HG03196 (cell line): Measurements from ENCODE around the gene PGAP6.
"Not testable (repeated sequence)": the region's sequence is repeated elsewhere in the genome, so short reads cannot be mapped to it uniquely, and the experiment has no call there.

Source experiments
- ATAC-seq: cut with Tn5 transposase; IDR thresholded peaks from one replicate; pipeline ENCODE4 v1.9.1; 2021; ENCODE audit not compliant: unreplicated experiment

Gene PGAP6

DNA sequence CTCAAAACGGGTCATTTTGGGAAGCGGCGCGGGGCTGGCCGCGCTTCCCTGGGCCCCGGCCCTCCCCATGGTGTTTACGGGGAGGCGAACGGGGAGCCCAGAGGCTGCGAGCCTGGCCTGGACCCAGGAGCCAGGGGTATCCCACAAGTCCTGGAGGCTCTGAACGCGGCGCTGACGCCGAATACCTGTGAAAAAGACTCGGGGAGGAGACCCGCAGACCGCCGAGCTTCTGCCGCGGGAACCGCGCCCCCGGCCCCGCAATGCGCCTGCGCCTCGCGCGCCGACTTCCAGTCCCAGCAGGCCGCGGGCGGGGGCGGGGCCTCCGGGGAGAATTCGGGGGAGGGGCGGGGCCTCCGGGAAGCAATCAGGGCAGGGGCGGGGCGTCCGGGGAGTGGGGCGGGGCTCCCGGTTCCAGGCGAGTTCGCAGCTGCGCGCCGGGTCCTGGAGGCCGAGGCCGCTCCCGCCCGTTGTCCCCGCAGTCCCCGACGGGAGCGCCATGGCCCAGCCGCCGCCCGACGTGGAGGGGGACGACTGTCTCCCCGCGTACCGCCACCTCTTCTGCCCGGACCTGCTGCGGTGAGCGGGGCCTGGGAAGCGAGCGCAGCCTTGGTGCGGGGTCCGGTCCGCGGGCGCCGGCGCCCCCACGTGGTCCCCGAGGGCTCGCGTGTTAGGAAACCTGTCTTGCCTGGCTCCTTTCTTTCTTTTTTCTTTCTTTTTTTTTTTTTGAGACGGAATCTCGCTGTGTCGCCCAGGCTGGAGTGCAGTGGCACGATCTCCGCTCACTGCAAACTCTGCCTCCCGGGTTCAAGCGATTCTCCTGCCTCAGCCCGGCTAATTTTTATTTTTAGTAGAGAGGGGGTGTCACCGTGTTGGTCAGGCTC is 19.9 kb upstream of the PGAP6 start, which contains the start of gene DECR2:
Gene DECR2, plus strand, starts transcription at position 418 of the 881 bp plus-strand sequence. Its CDS starts 79 bp downstream, at position 497.
- peak; percentile 53 for ATAC-seq

- ATAC-seq, result no peak
Measured at GRCh38 chr16:400061-400591, 18.3 kb upstream of the PGAP6 start.

DNA sequence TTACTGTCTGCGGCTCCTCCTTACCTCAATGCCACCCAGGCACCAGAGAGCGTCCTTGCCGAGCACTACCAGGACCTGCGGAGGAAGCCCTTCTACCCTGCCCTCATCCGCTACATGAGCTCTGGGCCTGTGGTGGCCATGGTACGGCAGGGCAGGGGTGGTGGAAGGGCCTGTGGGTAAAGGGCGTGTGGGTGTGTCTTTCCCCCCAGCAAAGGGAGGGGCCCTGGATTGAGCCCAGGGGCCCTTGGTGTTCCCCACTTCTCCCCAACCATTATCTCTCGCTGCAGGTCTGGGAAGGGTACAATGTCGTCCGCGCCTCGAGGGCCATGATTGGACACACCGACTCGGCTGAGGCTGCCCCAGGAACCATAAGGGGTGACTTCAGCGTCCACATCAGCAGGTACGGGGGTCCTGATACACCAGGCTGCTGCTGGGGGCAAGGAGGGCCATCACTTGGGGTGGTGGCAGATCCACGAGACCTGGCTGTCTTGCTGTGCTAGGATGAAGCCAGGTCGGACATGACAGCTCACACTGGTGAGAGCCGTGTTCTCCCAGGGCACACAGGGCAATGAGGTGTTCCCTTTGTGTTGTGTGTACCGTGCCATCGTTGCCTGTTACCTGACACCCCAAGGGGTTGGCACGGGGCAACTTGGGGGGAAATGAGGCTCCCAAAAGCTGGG is 17.7 kb upstream of the PGAP6 start:
- ATAC-seq, result no peak

DNA sequence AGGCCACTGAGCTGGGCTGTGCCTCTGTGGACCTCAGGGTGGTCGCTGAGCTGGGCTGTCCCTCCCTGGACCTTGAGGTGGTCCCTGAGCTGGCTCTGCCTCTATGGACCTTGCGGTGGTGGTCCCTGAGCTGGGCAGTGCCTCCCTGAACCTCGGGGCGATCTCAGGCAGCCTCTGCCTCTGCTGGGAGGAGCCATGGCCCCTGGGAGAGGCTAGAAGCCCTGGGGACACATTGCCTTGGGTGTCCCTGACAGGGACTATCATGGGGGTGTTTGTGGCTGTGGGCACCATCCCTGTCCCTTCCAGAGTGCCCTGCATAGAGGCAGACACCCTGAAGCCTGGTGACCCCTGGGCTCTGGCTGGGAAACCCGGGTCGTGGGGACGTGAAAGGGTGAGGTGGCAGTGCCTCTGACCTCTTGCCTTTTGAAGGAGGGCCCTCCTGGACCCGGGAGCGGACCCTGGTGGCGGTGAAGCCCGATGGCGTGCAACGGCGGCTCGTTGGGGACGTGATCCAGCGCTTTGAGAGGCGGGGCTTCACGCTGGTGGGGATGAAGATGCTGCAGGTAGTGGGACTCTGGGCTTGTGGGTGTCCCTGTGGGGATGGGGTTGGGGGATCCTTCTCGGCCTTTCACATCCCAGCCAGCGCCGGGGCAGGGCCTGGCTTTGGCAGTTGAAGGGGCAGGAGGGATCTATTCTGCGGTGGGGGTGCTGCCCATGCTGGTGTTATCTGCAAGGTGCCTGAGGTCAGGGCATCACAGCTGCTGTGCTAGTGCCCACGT is 17.0 kb upstream of the PGAP6 start:
- no peak for ATAC-seq

DNA sequence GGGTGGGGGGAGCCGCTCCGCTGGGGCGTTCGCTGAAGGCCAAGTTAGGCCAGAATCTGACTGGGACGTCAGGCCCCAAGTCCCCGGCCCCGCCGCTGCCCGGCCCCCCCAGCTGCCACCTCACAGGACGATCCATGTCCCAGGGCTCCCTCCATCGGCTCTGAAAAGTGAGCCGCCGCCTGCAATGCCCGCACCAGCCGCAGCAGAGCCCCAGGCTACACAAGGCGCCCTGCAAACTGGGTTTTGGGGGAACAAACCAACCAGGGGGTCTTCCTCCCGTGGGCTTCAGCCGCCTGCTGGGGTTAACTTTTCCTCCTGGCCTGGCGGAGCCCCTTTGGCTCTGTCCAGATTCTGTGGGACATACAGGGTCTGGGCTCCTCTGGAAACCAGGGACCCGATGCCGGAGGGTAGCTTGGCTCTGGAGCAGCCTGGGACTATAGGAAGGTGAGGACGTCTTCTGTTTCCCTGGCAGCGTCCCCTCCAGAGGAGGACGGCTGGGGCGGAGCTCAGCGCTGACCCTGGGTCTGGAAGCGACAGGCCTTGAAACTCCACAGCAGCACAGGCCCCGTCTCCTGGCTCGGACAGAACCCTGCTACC is 16.1 kb upstream of the PGAP6 start:
- ATAC-seq, result no peak

DNA sequence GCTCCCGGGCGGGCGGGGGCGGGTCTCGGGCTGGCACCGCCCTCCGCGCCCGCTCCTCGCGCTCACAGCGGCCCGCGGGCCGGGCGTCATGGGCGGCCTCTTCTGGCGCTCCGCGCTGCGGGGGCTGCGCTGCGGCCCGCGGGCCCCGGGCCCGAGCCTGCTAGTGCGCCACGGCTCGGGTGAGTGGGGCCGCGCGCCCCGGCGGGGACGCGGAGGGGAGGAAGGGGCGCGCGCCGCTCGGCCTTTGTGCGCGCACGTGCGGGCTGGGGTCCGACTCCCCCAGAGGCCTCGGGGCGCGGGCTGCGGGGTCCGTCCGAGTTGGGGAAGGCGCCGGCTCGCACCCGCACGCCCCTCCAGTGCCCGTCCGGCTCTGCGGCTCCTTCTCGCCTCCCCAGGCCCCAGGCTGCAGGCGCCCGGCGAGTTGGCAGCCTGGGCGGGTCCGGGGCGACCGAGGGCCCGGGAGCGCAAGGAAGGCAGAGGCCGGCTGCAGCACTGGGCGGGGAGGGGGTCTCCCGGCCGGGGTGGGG is 15.4 kb upstream of the PGAP6 start, which contains the start of gene NME4:
Gene NME4, plus strand, starts transcription at position 65 of the 527 bp plus-strand sequence. Its CDS starts 24 bp downstream, at position 89.
- no peak for ATAC-seq

DNA sequence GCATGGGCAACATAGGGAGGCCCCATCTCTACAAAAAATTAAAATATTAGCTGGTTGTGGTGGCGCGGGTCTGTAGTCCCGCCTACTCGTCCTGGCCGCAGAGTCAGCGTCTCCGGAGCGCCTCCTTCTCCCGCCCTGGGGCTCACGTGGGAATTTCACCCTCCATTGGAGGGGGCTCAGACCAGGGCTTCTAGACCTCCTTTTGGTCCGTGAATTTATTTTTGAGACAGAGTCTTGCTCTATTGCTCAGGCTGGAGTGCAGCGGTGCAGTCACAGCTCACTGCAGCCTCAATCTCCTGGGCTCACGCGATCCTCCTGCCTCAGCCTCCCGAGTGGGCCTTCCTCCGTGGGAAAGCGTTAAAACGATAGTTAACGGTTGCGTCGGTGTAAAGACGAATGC is 14.8 kb upstream of the PGAP6 start:
- no peak for ATAC-seq

DNA sequence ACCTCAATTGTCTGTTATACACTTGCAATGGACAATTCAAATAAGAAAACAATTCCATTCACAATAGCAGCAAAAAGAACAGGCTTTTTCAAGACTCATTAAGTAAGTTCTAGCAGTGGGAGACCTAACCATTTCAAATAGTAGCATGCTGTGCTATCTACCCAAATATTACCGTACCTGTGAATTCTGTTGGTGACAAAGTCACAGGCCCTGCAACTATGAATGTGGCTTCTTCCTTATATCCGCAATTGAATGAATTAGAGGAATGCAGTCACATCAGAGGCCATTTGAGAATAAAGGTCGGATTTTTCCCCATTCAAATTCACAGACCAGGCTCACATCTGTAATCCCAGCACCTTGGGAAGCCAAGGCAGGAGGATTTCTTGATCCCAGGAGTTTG is 14.4 kb upstream of the PGAP6 start:
- ATAC-seq, result no peak

GRCh38 chr16:392450-393030 is 10.8 kb upstream of the PGAP6 start:
- ATAC-seq, result no peak

GRCh38 chr16:391885-392335 is 10.1 kb upstream of the PGAP6 start:
- no peak for ATAC-seq

GRCh38 chr16:389352-389751 is 7.6 kb upstream of the PGAP6 start:
- no peak for ATAC-seq

DNA sequence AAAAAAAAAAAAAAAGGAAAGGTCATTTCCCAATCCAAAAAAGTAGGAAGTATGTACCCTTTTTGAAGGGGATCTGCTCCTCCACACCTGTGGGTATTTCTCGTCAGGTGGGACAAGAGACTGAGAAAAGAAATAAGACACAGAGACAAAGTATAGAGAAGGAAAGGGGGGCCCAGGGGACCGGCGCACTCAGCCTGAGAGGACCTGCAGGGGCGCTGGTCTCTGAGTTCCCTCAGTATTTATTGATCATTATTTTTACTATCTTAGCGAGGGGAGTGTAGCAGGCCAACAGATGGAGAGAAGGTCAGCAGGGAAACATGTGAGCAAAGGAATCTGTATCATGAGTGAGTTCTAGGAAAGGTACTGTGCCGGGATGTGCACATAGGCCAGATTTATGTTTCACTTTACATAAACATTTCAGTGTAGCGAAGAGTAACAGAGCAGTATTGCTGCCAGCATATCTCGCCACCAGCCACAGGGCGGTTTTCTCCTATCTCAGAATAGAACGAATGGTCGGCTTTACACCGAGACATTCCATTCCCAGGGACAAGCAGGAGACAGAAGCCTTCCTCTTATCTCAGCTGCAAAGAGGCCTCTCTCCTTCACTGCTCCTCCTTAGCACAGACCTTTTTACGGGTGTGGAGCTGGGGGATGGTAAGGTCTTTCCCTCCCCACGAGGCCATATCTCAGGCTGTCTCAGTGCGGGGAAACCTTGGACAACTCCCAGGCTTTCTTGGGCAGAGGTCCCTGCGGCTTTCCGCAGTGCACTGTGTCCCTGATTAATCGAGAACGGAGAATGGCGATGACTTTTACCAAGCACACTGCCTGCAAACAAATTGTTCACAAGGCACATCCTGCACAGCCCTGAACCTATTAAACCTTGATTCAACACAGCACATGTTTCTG is 6.2 kb upstream of the PGAP6 start:
- ATAC-seq, result not testable (repeated sequence)

- ATAC-seq, result no peak
Measured at GRCh38 chr16:386641-387156, 4.9 kb upstream of the PGAP6 start.

DNA sequence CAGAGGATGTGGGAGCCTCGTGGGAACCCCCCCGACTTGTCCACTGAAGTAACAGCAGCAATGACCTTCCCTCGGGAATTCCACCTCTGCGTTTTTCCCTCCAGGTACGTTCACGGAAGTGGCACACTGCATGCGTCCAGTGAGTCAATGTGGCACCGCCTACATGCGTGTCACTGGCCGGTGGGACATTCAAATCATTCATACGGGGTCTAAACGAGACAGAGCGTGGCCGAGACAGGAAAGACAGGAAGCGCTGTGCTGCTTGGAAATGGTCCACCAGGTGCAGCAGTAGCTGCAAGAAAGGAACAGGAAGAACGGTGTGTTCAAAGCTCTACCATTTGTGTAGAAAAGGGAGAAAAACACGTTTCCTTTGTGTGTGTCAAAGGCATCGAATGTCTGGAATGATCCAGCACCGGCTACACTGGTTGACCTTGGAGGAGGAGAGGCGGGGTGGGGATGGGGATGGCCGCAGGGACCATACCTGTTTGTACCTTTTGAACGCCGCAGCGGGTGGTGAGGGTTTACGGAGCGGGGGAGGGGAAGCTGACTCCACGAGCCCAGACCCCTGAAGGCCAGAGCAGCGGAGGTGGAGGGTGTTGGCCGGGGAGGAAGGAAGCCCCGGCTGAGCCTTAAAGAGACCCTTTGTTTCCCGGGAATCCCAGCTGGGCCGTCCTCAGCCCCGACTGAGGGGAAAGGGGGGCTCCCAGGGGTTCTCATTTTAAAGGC is 1.7 kb upstream of the PGAP6 start:
- ATAC-seq, result no peak

DNA sequence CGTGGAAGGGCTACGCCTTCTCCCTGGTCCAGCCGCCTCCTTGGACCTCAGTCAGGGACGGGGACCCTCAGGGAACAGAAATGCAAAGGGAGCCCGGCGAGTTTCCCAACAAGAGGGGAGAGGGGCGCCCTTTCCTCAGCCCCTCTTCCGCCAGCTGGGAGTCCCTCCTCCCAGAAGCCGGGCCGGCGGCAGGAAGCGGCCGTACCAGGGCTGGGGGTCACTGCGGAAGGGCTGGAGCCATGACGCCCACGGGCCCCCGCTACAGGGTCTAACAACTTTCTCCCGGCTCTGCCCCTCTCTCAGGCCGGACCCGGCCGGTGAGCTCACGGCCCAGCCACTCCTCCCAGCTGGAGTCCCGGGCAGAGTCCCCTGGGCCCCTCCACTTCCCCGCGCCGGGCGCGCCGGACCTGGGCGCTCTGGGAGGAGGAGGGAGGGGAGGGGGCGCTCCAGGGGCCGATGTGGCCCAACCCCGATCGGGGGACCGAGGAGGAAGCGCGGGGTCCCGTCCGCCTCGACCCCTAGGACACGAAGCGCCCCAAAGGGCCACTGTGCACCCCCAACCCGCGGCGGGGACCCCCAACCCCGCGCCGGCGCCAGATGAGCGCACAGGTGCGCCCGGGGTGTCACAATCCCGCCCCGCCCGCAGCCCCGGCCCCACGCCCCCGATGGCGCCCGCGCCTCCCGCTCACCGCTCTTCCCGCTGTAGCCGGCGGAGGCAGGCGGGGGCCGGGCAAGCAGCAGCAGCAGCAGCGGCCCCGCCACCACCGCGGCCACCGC is 578 bp downstream of the PGAP6 start:
- ATAC-seq, result no peak

DNA sequence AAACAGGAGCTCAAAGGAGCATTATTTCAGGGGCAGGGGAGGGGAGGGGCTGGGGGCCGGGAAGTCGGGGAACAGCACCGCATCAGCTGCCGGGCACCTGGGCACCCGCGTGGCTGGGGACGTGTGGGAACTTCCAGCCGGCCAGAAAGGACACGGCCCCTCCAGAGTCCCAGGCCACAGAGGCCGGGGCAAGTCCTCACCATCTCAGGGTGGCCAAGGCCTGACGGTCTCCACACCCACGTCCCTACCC is 1.1 kb downstream of the PGAP6 start:
- no peak for ATAC-seq

GRCh38 chr16:379961-380761 is 1.6 kb downstream of the PGAP6 start:
- ATAC-seq, result no peak
